ENCODE data around the gene LCE3A. TPM values are rescaled to one million over a fixed set of nuclear protein-coding genes. Genes with fewer than 3 reads are reported as not detected.
"Not testable (repeated sequence)": the region's sequence is repeated elsewhere in the genome, so short reads cannot be mapped to it uniquely, and the experiment has no call there.

Gene LCE3A, protein sequence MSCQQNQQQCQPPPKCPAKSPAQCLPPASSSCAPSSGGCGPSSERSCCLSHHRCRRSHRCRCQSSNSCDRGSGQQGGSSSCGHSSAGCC
- total RNA-seq: not detected
- long read RNA-seq: 0 reads

DNA sequence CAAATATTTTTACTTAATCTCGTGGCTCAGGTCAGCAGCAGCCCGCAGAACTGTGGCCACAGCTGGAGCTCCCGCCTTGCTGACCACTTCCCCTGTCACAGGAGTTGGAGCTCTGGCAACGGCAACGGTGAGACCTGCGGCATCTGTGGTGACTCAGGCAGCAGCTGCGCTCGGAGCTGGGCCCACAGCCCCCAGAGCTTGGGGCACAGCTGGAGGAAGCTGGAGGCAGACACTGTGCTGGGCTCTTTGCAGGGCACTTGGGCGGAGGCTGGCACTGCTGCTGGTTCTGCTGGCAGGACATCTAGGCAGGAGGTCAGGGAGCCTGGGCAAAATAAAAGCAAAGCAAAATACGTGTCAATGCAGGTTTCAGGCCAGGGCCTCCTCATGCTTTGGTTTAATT, at the start of gene LCE3A:
TSS of gene LCE3A (minus strand) at position 301 of the 400 bp plus-strand sequence. CDS start at position 301, 0 bp downstream.
- DNase-seq (ENCODE audit: low spot score): no peak
- intact Hi-C loops (cut with DNase I): no loop called here

DNA sequence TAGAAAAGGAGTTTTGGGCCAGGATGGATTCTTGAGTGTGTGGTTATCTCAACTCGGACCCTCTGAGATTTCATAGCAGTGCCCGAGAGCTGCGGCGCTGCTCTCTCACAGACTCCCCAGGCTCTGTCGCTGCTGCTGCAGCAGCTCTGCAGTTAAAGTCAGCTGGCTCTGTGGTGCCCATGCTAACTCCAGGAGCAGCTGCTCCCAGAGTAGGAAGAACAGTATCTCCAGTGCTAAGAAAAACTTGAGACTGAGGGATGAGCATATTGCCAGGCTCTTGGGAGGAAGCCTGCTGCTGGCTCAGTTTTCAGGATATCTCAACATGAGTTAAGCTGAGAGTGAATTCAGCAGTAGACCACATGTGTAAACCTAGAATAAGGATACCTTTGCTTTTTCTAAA, 44.7 kb upstream of the LCE3A start:
- no peak for DNase-seq (ENCODE audit: low spot score)
- intact Hi-C loops (cut with DNase I): no loop called here

DNA sequence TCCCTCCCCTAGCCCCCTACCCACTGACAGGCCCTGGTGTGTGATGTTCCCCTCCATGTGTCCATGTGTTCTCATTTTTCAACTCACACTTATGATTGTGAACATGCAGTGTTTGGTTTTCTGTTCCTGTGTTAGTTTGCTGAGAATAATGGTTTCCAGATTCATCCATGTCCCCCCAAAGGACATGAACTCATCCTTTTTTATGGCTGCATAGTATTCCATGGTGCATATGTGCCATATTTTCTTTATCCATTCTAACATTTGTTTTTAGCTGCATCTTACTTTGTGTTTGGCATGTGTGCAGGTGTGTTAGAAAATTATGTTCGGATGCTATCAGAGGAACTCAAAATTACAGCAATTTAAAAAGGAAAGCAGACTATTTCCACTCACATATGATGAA, 43.3 kb upstream of the LCE3A start:
- intact Hi-C loops (cut with DNase I); DNase-seq (ENCODE audit: low spot score): not testable (repeated sequence)

DNA sequence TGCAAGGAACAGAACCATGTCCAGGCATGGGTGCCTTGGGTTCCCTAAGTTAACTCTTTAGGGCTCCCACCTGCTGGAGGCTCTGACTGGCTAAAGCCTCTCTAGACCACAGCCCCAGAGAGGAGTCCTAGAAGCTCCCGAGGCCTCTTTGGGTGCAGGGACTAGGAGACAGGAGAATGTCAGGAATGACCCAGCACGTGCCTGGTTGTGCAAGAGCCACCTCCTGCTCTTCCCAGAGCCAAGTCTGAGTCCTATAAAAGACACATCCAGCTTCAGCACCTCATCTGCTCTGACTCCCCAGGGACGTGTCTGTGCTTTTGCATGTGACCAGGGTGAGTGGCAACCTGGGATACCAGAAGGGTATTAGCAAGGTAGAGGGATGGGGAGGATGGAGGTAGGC, 40.2 kb upstream of the LCE3A start, which contains the start of gene LCE2D:
TSS of gene LCE2D (plus strand) at position 283 of the 400 bp plus-strand sequence. CDS start 726 bp downstream, outside the sequence.
- intact Hi-C loops (cut with DNase I): no loop called here
- no peak for DNase-seq (ENCODE audit: low spot score)

DNA sequence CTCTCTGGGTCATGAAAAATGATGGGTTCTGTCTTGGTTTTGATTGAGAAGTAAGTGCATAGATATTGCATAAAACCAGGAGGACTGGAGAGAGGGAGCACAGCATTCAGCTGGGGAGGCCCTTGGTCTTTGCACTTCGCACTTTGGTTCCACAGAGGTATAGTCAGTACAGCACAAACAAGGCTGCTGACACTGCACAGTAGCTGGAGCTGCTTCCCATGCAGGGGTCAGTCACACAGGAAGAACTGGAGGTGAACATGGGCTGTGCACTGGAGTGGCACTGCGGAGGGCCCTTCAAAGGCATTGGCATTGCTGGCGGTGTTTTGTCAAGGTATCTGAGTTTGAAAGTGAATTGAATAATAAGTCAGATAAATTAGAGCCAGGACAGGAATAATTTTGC, 35.7 kb upstream of the LCE3A start:
- no peak for DNase-seq (ENCODE audit: low spot score)
- intact Hi-C loops (cut with DNase I): no loop called here

DNA sequence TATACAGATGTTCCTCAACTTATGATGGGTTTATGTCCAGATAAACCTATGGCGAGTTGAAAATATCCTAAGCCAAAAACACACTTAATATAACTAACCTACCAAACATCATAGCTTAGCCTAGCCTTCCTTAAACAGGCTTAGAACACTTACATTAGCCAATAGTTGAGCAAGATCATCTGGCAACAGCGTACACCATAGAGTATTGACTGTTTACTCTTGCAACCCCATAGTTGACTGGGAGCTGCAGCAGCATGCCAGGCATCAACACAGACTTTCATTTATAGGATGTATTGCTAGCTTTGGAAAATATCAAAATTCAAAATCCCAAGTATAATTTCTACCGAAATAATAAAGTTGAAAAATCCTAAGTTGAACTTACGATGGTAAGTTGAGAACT, 34.8 kb upstream of the LCE3A start:
- no peak for DNase-seq (ENCODE audit: low spot score)
- intact Hi-C loops (cut with DNase I): no loop called here

DNA sequence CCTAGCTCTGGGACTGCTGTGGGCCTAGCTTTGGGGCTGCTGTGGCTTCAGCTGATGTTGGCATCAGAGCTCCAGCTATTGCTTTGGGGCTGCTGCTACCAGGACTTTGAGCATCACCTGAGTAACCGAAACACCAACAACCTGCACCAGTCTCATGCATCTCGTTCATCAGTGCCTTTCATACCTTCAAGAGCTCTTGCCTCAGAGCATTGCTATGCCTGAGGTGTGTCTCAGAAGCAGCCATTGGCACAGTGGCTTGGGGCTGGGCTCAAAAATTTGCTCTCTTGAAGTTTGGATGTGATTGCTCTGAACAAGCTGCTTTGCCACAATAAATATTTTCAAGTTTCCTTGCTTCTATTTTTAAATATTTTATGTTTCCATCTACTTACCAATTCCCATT, 33.6 kb upstream of the LCE3A start:
- DNase-seq (ENCODE audit: low spot score): no peak
- intact Hi-C loops (cut with DNase I): no loop called here

DNA sequence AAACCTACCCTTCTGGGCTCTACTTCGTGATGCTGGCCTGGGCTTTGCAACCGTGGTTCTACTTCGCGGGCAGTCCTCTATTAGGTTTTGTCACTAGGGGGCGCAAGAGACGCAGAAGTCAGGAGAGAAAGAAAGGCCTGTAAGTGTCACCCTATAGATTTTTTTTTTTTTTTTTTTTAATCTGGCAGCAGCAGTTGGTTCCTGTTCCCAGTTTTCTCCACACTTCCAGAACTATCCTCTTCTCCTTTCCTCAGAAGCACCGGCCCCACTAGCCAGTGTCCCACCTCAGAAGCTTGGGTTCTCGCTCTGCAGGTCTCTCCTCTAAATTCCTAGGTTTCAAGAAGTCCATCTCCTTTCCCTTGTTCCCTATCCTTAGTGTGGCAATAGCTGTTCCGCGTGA, 31.2 kb upstream of the LCE3A start:
- intact Hi-C loops (cut with DNase I): loop anchor here (5.0 kb wide), 1 partner anchor 568 kb away; no protein-coding TSS in a partner anchor
- no peak for DNase-seq (ENCODE audit: low spot score)

DNA sequence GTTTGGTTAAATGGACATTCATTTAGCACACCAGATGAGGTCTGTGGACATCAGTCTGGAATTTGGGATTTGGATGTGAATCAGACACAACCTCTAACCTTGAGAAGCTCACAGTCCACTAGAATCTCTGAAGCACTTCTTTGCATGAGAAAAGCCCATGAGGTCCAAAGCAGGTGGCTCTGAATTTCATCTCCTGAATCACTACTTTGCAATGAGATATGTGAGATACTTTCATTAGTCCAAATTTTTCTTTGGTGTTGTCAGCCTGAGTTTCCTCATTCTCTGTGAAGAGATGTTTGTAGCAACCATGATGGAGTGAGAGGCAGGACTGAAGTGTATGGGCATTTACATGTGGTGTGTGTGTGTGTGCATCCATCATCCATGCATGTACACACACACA, 23.8 kb upstream of the LCE3A start:
- DNase-seq (ENCODE audit: low spot score): no peak
- intact Hi-C loops (cut with DNase I): no loop called here

DNA sequence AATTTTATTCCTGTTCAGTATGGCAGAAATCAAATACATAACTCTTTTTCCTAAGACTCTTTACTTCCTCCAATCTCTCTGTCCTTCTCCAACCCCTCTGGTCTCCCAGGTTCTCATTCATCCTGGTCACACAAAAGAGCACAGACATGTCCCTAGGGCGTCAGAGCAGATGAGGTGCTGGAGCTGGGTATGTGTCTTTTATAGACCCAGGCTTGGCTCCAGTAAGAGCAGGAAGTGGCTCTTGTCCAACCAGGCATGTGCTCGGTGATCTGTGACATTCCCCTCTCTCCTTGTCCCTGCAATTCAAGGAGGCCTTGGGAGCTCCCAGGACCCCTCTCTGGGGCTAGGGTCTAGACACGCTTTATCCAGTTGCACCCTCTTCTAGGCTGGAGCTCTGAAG, 22.2 kb upstream of the LCE3A start:
- intact Hi-C loops (cut with DNase I): no loop called here
- DNase-seq (ENCODE audit: low spot score): no peak

DNA sequence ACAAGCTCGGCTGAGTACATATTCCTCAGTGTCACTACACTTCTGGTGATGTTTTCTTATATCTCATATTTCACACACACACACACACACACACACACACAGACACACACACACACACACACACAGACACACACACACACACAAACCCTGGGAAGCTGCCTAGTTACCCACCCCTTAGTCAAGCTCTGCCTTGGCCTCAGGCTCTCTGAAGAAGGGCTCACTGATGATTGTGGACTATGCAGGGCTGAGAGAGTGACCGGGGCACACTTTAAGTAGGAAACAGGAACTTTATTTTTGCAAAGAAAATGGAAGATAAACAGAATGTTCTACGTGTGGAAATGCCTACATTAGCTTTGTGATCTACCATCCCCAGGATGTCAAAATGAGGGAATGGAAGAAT, 21.0 kb upstream of the LCE3A start:
- no peak for DNase-seq (ENCODE audit: low spot score)
- intact Hi-C loops (cut with DNase I): no loop called here

DNA sequence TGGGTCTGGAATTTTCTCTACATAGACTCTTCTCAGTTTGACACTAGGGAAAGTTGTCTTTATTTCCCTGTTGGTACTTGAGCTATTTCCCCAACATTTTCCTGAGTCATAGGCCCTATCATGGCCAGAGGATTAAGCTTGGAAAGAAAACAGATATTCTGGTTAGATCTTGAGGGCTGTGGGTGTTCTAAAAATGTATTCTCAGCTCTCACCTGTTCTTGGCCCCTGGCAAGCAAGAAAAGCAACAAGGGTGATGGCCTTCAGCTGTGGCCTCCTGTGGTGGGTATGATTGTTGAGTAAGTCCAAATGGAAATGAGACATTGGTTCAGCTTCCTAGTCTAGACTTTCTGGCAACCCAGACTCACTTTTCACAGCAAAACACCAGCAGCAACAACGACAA, 17.4 kb upstream of the LCE3A start:
- DNase-seq (ENCODE audit: low spot score): no peak
- intact Hi-C loops (cut with DNase I): no loop called here

DNA sequence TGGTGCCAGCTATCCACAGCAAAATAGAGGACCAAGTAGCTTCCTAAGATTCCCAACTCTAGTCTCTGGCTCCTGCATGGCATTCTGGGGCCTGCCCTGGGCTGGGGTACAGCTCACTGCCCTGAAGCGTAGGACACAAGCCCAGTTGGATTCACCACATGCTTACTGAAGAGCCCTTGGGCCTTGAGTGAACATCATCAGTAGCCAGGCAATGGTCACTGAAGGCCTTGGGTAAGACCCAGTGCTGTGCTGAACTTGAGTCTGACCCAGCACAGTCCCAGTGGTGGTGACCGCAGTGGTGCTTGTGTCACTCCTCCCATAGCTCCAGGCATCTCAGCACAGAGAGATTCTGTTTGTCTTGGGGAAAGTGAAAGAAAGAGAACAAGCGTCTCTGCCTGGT, 7.7 kb upstream of the LCE3A start:
- no peak for DNase-seq (ENCODE audit: low spot score)
- intact Hi-C loops (cut with DNase I): no loop called here

DNA sequence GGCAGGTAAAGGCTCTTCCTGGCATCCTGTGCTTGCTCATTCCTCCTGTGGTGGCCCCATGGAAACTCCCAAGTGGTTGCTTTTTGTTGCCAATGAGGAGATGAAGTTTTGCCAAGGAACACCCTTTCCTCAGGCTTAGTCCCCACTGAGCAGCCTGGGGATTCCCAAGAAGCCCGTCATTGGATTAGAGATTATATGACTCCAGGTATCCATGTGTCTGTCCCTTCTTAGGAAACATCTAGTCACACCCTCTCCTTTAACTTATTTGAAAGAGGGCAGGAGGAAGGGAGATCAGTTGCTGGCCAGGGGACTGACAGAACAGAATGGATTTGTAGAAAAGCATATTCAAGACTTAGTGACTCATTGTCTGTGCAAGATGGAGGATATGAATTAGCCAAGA, 3.8 kb upstream of the LCE3A start:
- intact Hi-C loops (cut with DNase I): no loop called here
- DNase-seq (ENCODE audit: low spot score): no peak

DNA sequence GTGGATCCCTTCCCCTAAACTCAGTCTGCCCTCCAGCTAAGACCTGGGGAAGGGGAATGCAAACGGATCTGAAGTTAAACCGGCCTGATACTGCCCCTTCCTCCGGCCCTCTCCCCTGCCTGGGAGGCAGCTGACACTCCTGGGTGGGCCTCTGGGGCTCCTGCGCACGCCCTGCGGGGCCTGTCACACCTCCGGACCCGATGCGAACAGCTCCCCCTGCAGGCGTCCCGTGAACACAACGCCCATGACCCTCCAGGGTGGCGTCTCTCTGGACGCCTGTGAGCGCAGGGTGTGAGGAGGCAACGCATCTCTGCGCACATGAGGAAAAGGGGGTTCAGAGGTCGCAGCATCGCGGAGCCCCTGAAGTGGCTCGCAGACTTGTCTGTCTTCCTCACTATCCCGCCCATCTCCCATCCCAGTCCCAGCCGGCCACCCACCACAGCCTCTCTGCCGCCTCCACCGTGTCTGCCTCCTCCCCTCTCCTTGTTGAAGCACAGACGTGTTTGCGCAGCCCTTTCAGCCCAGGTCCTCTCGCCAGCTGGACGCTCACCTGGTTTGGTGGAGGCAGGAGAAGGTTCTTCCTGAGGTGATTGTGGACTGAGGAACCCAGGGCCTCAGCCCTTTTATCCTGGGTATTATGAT, 421 bp upstream of the LCE3A start:
- intact Hi-C loops (cut with DNase I): no loop called here
- DNase-seq (ENCODE audit: low spot score): no peak

DNA sequence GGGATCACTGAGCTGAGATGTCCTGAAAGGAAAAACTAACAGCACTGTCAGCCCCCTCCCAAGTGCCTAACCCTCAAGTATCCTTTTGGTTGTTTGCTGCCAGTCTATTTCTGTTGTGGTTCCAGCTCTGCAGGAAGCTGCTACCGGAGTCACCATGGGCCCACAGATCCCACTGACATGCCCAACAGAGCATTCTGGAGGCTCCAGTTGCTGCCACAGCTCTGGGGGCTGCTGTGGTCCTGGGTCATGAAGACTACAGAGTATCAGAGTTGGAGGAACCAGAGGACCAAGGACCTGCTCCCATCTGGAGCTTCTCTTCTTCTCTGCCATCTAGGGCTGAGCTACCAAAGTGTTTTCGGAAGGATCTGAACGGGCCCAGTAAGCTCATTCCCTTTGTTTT, 910 bp downstream of the LCE3A start:
- intact Hi-C loops (cut with DNase I): no loop called here
- DNase-seq (ENCODE audit: low spot score): no peak

DNA sequence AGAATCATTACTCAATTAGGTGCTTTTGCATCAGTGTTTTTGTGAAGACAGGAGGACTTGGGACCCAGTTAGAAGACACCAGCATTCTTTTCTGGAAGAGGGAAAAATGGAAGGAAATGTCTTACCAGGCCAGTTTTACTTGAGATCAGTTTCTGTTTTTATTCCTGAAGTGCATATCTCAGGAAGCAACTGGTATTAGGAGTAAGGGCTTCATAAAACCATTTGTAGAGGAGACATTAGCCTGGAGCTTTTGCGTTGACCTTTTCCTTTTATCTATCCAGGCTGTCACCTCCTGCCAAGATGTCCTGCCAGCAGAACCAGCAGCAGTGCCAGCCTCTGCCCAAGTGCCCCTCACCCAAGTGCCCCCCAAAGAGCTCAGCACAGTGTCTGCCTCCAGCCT, 9.4 kb downstream of the LCE3A start, which contains the start of gene LCE3B:
TSS of gene LCE3B (plus strand) at position 301 of the 400 bp plus-strand sequence. CDS start at position 301, 0 bp downstream.
- intact Hi-C loops (cut with DNase I): no loop called here
- no peak for DNase-seq (ENCODE audit: low spot score)

DNA sequence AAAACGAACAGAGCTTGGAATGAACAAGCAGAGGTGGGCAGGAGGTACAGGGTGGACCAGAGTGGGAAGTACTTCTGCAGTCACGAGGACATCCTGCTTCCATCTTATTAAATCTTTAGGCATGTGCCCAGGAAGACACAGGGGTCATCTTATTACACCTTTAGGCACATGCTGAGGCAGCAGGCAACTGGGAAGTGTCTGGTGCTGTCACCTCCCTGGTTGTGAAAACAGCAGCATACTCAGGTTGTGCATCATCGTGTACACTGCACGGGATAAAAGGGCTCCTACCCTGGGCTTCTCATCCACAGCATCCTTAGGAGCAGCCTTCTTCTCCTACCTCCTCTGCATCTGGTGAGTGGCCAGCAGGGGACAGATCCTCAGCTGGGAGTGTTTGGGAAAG, 23.0 kb downstream of the LCE3A start, which contains the start of gene LCE3C:
TSS of gene LCE3C (plus strand) at position 301 of the 400 bp plus-strand sequence. CDS start 498 bp downstream, outside the sequence.
- DNase-seq (ENCODE audit: low spot score): no peak
- intact Hi-C loops (cut with DNase I): no loop called here

DNA sequence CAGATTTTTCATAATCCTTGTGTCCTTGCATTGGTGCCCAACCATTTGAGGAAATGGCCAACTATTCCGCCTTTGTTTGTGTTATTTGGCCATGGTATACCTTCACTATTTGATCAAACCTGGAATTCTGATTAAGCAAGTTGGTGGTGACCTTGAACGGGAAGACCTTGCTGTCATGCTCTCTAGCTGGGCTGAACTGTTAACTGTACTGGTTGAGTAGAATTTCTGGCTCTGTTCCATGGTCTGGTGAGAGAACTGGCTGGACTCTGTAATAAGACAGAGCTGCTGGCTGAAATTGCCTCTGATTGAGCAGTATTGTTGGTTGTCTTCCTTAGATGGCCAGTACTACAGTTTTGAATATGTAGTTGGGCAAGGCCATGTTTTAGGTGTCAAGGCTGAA, 25.9 kb downstream of the LCE3A start:
- intact Hi-C loops (cut with DNase I): no loop called here
- no peak for DNase-seq (ENCODE audit: low spot score)

DNA sequence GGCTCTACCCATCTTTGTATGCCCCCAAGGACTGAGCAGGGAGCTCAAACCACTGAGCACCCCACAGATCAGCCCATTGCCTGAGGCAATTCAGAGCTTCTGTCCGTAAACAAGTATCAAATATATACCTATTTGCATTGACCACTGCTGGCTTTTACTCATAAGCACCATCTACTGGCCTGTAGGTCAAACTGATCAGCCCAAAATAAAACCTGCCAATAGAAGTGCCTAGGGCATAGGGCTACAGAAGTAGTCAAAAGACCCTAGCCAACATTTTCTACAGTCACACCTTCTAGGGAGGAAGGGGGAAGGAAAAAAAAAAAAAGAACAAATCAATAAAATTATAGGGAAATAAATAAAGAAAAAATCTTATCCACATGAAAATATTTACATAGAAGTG, 37.3 kb downstream of the LCE3A start:
- intact Hi-C loops (cut with DNase I): no loop called here
- no peak for DNase-seq (ENCODE audit: low spot score)

DNA sequence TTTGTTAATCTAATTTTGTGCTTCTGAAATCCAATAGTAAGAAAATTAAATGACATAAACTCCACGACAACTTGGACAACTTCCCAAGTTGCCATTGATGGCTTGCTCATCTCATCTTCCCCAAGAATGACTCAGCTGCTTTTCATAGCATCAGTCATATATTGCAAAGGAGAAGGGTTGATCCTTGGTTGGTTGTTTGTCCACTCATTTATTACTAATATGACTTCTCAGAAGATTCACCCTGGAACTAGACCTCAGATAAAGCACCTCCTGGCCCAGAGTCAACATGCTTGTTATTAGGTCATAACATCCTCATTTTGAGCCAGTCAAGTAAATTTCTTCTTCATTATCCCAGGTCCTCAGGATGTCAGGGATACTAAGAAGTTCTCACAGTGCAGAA, 40.3 kb downstream of the LCE3A start:
- DNase-seq (ENCODE audit: low spot score): no peak
- intact Hi-C loops (cut with DNase I): no loop called here

DNA sequence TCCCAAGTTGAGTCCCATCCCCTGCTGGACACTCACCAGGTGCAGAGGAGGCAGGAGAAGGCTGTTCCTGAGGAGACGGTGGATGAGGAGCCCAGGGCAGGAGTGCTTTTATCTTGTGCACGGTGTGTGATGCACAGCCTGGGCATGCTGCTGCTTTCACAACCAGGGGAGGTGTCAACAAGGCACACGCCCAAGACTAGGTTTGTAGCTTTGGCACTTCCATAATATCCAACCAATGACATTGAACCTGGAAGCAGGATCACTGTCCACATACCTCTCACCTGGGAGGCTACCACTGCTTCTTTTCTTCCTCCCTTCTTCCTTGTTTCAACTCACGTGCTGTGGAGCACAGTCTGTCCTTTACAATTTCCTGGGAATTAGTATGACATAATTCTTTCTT, 42.5 kb downstream of the LCE3A start, which contains the start of gene LCE3D:
TSS of gene LCE3D (minus strand) at position 84 of the 400 bp plus-strand sequence. CDS start 580 bp downstream, outside the sequence.
- intact Hi-C loops (cut with DNase I): no loop called here
- DNase-seq (ENCODE audit: low spot score): no peak

All from cardiac septum (tissue), 1 donor.